BLaER1 treated with 17β-estradiol and CSF1 and Interleukin-3, amounts not matched to agents 10 nM and 100 nM (cell line): ENCODE measurements around the gene AMPD3.

ENCODE experiments used
- H3K27ac ChIP-seq, 11 experiments: shearing (Covaris generic); formaldehyde crosslinking; 2 replicates each; pipeline ENCODE4 v1.8.1; 2022
- H3K27me3 ChIP-seq, 11 experiments: shearing (Covaris generic); formaldehyde crosslinking; 2 replicates each; pipeline ENCODE4 v1.8.1; 2022
- H3K36me3 ChIP-seq, 11 experiments: shearing (Covaris generic); formaldehyde crosslinking; 2 replicates each; pipeline ENCODE4 v1.8.1; 2022
- H3K4me1 ChIP-seq, 10 experiments: shearing (Covaris generic); formaldehyde crosslinking; 2 replicates each; pipeline ENCODE4 v1.8.1; 2022
- H3K4me2 ChIP-seq, 11 experiments: shearing (Covaris generic); formaldehyde crosslinking; 2 replicates each; pipeline ENCODE4 v1.8.1; 2022
- H3K4me3 ChIP-seq, 10 experiments: shearing (Covaris generic); formaldehyde crosslinking; 2 replicates each; pipeline ENCODE4 v1.8.1; 2022
- H3K9ac ChIP-seq, 11 experiments: shearing (Covaris generic); formaldehyde crosslinking; 2 replicates each; pipeline ENCODE4 v1.8.1; 2022
- H3K9me3 ChIP-seq, 11 experiments: shearing (Covaris generic); formaldehyde crosslinking; replicated peaks in 1 of 11; 2 replicates each; pipeline ENCODE4 v1.8.1; 2022
- H4K20me1 ChIP-seq, 11 experiments: shearing (Covaris generic); formaldehyde crosslinking; 2 replicates each; pipeline ENCODE4 v1.8.1; 2022
- Cebpa-rat ChIP-seq, 11 experiments: shearing (Covaris generic); IDR thresholded peaks; 2 replicates each; pipeline ENCODE4 v1.8.1; 2022

Gene AMPD3

GRCh38 chr11:10498426-10499250 is 43.6 kb downstream of the AMPD3 start:
- TF ChIP-seq Cebpa-rat (IDR thresholded peaks at IDR 0.05) = no peak
- Histone ChIP-seq H3K4me3 (no peak overlapping the region), H3K9ac (no peak overlapping the region), H3K27me3 (no peaks in the 10 kb centered on the region), H3K36me3 (peaks cover 80 to 98% (median 93%) of the 10 kb centered on the region in 11 experiments), H3K4me2 (no peak overlapping the region), H3K4me1 (peaks cover 0 to 43% (median 18%) of the 10 kb centered on the region in 10 experiments; a peak in 15 of 20 replicates), H3K9me3 (no peaks in the 10 kb centered on the region), H4K20me1 (peaks cover 0 to 75% (median 0%) of the 10 kb centered on the region in 11 experiments; a peak in 7 of 22 replicates), H3K27ac (0 out of 22 replicates have a peak overlapping the region, but pooled peaks of 1 of the 11 experiments have one; percentile 1)

GRCh38 chr11:10499452-10499851 is 44.4 kb downstream of the AMPD3 start:
- TF ChIP-seq Cebpa-rat (IDR thresholded peaks at IDR 0.05) = no peak
- Histone ChIP-seq H3K4me1 (peaks cover 0 to 51% (median 26%) of the 10 kb centered on the region in 10 experiments; a peak in 15 of 20 replicates), H3K36me3 (peaks cover 78 to 93% (median 87%) of the 10 kb centered on the region in 11 experiments), H3K27me3 (no peaks in the 10 kb centered on the region), H4K20me1 (peaks cover 0 to 74% (median 0%) of the 10 kb centered on the region in 11 experiments; a peak in 7 of 22 replicates), H3K4me3 (no peak overlapping the region), H3K9me3 (no peaks in the 10 kb centered on the region), H3K27ac (no peak overlapping the region), H3K9ac (no peak overlapping the region), H3K4me2 (peak overlapping the region in 1 of 11 experiments; percentile 9; a peak in 1 of 22 replicates)

- H3K4me2 ChIP-seq = peak overlapping the region in 2 of 11 experiments; percentile 86 to 87; a peak in 2 of 22 replicates
- peaks cover 78 to 93% (median 84%) of the 10 kb centered on the region in 11 experiments for H3K36me3 ChIP-seq
- no peak overlapping the region for H3K4me3 ChIP-seq
- TF ChIP-seq Cebpa-rat (IDR thresholded peaks at IDR 0.05) = no peak
- no peaks in the 10 kb centered on the region for H3K9me3 ChIP-seq
- H3K27ac ChIP-seq = no peak overlapping the region
- peaks cover 0 to 71% (median 0%) of the 10 kb centered on the region in 11 experiments; a peak in 7 of 22 replicates for H4K20me1 ChIP-seq
- no peak overlapping the region for H3K9ac ChIP-seq
- H3K27me3 ChIP-seq = no peaks in the 10 kb centered on the region
- H3K4me1 ChIP-seq = peaks cover 0 to 57% (median 30%) of the 10 kb centered on the region in 10 experiments; a peak in 15 of 20 replicates
Observed at GRCh38 chr11:10499874-10500601, 45.0 kb downstream of the AMPD3 start.

GRCh38 chr11:10500757-10501684 is 46.0 kb downstream of the AMPD3 start:
- Histone ChIP-seq H3K9ac (no peak overlapping the region), H4K20me1 (peaks cover 0 to 61% (median 0%) of the 10 kb centered on the region in 11 experiments; a peak in 7 of 22 replicates), H3K4me1 (peaks cover 0 to 67% (median 31%) of the 10 kb centered on the region in 10 experiments; a peak in 15 of 20 replicates), H3K27me3 (no peaks in the 10 kb centered on the region), H3K4me3 (no peak overlapping the region), H3K27ac (peak overlapping the region in 1 of 11 experiments; percentile 15; a peak in 1 of 22 replicates), H3K4me2 (peak overlapping the region in 3 of 11 experiments; percentile 29 to 87 (median 86); a peak in 6 of 22 replicates), H3K9me3 (no peaks in the 10 kb centered on the region), H3K36me3 (peaks cover 70 to 93% (median 83%) of the 10 kb centered on the region in 11 experiments)
- no peak for TF ChIP-seq Cebpa-rat (IDR thresholded peaks at IDR 0.05)

- H4K20me1 ChIP-seq = peaks cover 0 to 56% (median 0%) of the 10 kb centered on the region in 11 experiments; a peak in 7 of 22 replicates
- H3K27me3 ChIP-seq = no peaks in the 10 kb centered on the region
- H3K4me3 ChIP-seq = peak overlapping the region in 2 of 10 experiments; percentile 4 to 10; a peak in 1 of 20 replicates
- no peak for TF ChIP-seq Cebpa-rat (IDR thresholded peaks at IDR 0.05)
- peak overlapping the region in 8 of 11 experiments; percentile 23 to 87 (median 74); a peak in 15 of 22 replicates for H3K4me2 ChIP-seq
- H3K9ac ChIP-seq = peak overlapping the region in 1 of 11 experiments; percentile 34; a peak in 1 of 22 replicates
- peak overlapping the region in 7 of 11 experiments; percentile 21 to 81 (median 73); a peak in 12 of 22 replicates for H3K27ac ChIP-seq
- H3K9me3 ChIP-seq = no peaks in the 10 kb centered on the region
- H3K4me1 ChIP-seq = peaks cover 0 to 71% (median 31%) of the 10 kb centered on the region in 10 experiments; a peak in 15 of 20 replicates
- H3K36me3 ChIP-seq = peaks cover 58 to 94% (median 84%) of the 10 kb centered on the region in 11 experiments
Observed at GRCh38 chr11:10502065-10502680, 47.1 kb downstream of the AMPD3 start.

- TF ChIP-seq Cebpa-rat (IDR thresholded peaks at IDR 0.05) = no peak
- H3K4me2 ChIP-seq = peak overlapping the region in 8 of 11 experiments; percentile 23 to 87 (median 74); a peak in 16 of 22 replicates
- H3K36me3 ChIP-seq = peaks cover 52 to 89% (median 79%) of the 10 kb centered on the region in 11 experiments
- H3K9ac ChIP-seq = peak overlapping the region in 3 of 11 experiments; percentile 16 to 34 (median 17); a peak in 2 of 22 replicates
- peak overlapping the region in 2 of 10 experiments; percentile 4 to 37; a peak in 1 of 20 replicates for H3K4me3 ChIP-seq
- no peaks in the 10 kb centered on the region for H3K9me3 ChIP-seq
- peaks cover 0 to 53% (median 0%) of the 10 kb centered on the region in 11 experiments; a peak in 6 of 22 replicates for H4K20me1 ChIP-seq
- peaks cover 0 to 71% (median 31%) of the 10 kb centered on the region in 10 experiments; a peak in 15 of 20 replicates for H3K4me1 ChIP-seq
- peak overlapping the region in 8 of 11 experiments; percentile 12 to 81 (median 68); a peak in 15 of 22 replicates for H3K27ac ChIP-seq
- no peaks in the 10 kb centered on the region for H3K27me3 ChIP-seq
Observed at GRCh38 chr11:10502770-10503169, 47.7 kb downstream of the AMPD3 start.

GRCh38 chr11:10503221-10503620 is 48.2 kb downstream of the AMPD3 start:
- peak overlapping the region in 8 of 11 experiments; percentile 12 to 81 (median 68); a peak in 15 of 22 replicates for H3K27ac ChIP-seq
- H3K27me3 ChIP-seq = no peaks in the 10 kb centered on the region
- H3K36me3 ChIP-seq = peaks cover 48 to 84% (median 75%) of the 10 kb centered on the region in 11 experiments
- peaks cover 0 to 48% (median 0%) of the 10 kb centered on the region in 11 experiments; a peak in 5 of 22 replicates for H4K20me1 ChIP-seq
- peak overlapping the region in 4 of 11 experiments; percentile 16 to 42 (median 26); a peak in 4 of 22 replicates for H3K9ac ChIP-seq
- no peaks in the 10 kb centered on the region for H3K9me3 ChIP-seq
- peaks cover 0 to 71% (median 31%) of the 10 kb centered on the region in 10 experiments; a peak in 15 of 20 replicates for H3K4me1 ChIP-seq
- TF ChIP-seq Cebpa-rat (IDR thresholded peaks at IDR 0.05) = no peak
- H3K4me3 ChIP-seq = no peak overlapping the region
- H3K4me2 ChIP-seq = peak overlapping the region in 8 of 11 experiments; percentile 23 to 87 (median 74); a peak in 16 of 22 replicates
